Left colon (tissue), 2 donors: ENCODE measurements around the gene DLEC1. TPM values are rescaled to one million over a fixed set of nuclear protein-coding genes. Genes with fewer than 3 reads are reported as not detected.

Experiments used
- ATAC-seq: fragments of 200-7000 bp; cut with Tn5 transposase; one replicate; pipeline ENCODE4 v1.9.1; 2020; ENCODE audit warnings: mild to moderate bottlenecking, moderate library complexity
- DNase-seq, 2 donors: peaks; one replicate each; pipeline ENCODE4 v3.0.0-alpha.2; 2020
- intact Hi-C, 2 donors: fragments of 100-400 bp; cut with DNase I in 1 of 2; cut with micrococcal nuclease in 1 of 2; formaldehyde crosslinking; loops; one replicate each; pipeline versions ENCODE4 v1.11.2 to v1.14.0; 2022; cut with DNase I, micrococcal nuclease
- total RNA-seq, 2 donors: library from RNA; stranded (reverse); fragmentation: NEBNext Ultra II Directional; extraction: Animal tissue kit (Norgen Biotek cat#: 25700); gene quantifications; one replicate each; pipeline ENCODE4 v1.2.1, GENCODE V29; 2021
- donor health status: DM: no; HTN: no; CAD: no.
- donor health status: DM: yes; HTN: yes; CAD: no.

The DLEC1 gene
- total RNA-seq, 2 donors from 2014 or later, result 1.5 to 2.1 TPM

- intact Hi-C loops, result no loop called here
- DNase-seq (no peak), ATAC-seq (no peak)
These were observed 49.4 kb downstream of the DLEC1 start for GRCh38 chr3:38088126-38089078.

GRCh38 chr3:38089163-38089562 is 50.2 kb downstream of the DLEC1 start:
- intact Hi-C loops, result no loop called here
- DNase-seq (no peak), ATAC-seq (no peak)

- intact Hi-C loops, result no loop called here
- DNase-seq (no peak), ATAC-seq (no peak)
These were observed 51.4 kb downstream of the DLEC1 start for GRCh38 chr3:38090453-38090852.

- intact Hi-C loops, result no loop called here
- DNase-seq (no peak), ATAC-seq (no peak)
These were observed 56.0 kb downstream of the DLEC1 start for GRCh38 chr3:38094999-38095398.

- no peak for ATAC-seq
- no peak for DNase-seq
- intact Hi-C loops, result no loop called here
These were observed 56.9 kb downstream of the DLEC1 start for GRCh38 chr3:38095669-38096483.

- no peak for ATAC-seq
- intact Hi-C loops, result no loop called here
- DNase-seq, result no peak
These were observed 58.7 kb downstream of the DLEC1 start for GRCh38 chr3:38097446-38098375.

GRCh38 chr3:38098376-38098723 is 59.3 kb downstream of the DLEC1 start:
- intact Hi-C loops, result no loop called here
- DNase-seq (no peak), ATAC-seq (no peak)

- intact Hi-C loops, result no loop called here
- DNase-seq, result no peak
- ATAC-seq, result no peak
These were observed 60.5 kb downstream of the DLEC1 start for GRCh38 chr3:38099518-38099917.

GRCh38 chr3:38100498-38100897 is 61.5 kb downstream of the DLEC1 start:
- ATAC-seq, result no peak
- intact Hi-C loops, result loop anchor here in 1 of 2 donors (10.0 kb wide), 1 partner anchor 56 kb away; no protein-coding TSS in a partner anchor
- DNase-seq, result no peak

- DNase-seq (no peak), ATAC-seq (no peak)
- intact Hi-C loops, result loop anchor here in 1 of 2 donors (10.0 kb wide), 1 partner anchor 57 kb away; no protein-coding TSS in a partner anchor
These were observed 62.9 kb downstream of the DLEC1 start for GRCh38 chr3:38101811-38102443.

- intact Hi-C loops, result loop anchor here in 1 of 2 donors (10.0 kb wide), 1 partner anchor 58 kb away; no protein-coding TSS in a partner anchor
- no peak for DNase-seq
- ATAC-seq, result no peak
These were observed 63.4 kb downstream of the DLEC1 start for GRCh38 chr3:38102444-38102814.

- intact Hi-C loops, result loop anchor here in 1 of 2 donors (10.0 kb wide), 1 partner anchor 61 kb away; no protein-coding TSS in a partner anchor
- ATAC-seq, result no peak
- no peak for DNase-seq
These were observed 66.5 kb downstream of the DLEC1 start for GRCh38 chr3:38105525-38105924.

- DNase-seq, result no peak
- ATAC-seq, result no peak
- intact Hi-C loops, result loop anchor here in 1 of 2 donors (10.0 kb wide), 1 partner anchor 63 kb away; no protein-coding TSS in a partner anchor
These were observed 69.1 kb downstream of the DLEC1 start for GRCh38 chr3:38107911-38108648.

- DNase-seq, result no peak
- no peak for ATAC-seq
- intact Hi-C loops, result loop anchor here in 1 of 2 donors (10.0 kb wide), 1 partner anchor 64 kb away; no protein-coding TSS in a partner anchor
These were observed 69.9 kb downstream of the DLEC1 start for GRCh38 chr3:38108649-38109579.

- intact Hi-C loops, result loop anchor here in 1 of 2 donors (10.0 kb wide), 1 partner anchor 65 kb away; no protein-coding TSS in a partner anchor
- no peak for DNase-seq
These were observed 70.7 kb downstream of the DLEC1 start for GRCh38 chr3:38109580-38110313.

More at GRCh38 chr3:38109580-38110313, 70.7 kb downstream of the DLEC1 start:
- no peak for ATAC-seq
